Vagina (tissue), 2 donors: ENCODE measurements around the gene ENPP6. TPM values are rescaled to one million over a fixed set of nuclear protein-coding genes. Genes with fewer than 3 reads are reported as not detected.

Experiments
- DNase-seq, 2 donors: peaks; one replicate each; pipeline ENCODE4 v3.0.0-alpha.2; 2017; ENCODE audit errors: extremely low spot score in 2 of 2
- H3K27ac ChIP-seq: fragments of 200-600 bp; sonication (generic); one replicate; pipeline ENCODE4 v1.5.1; 2019
- H3K27me3 ChIP-seq: fragments of 200-600 bp; sonication (generic); one replicate; pipeline ENCODE4 v1.5.1; 2019
- H3K36me3 ChIP-seq, 2 donors: fragments of 200-600 bp; sonication (generic); one replicate each; pipeline ENCODE4 v1.5.1; 2017 to 2019
- H3K4me1 ChIP-seq: fragments of 200-600 bp; sonication (generic); one replicate; pipeline ENCODE4 v1.5.1; 2019
- H3K4me3 ChIP-seq, 2 donors: fragments of 200-600 bp; sonication (generic); 1 replicate in 1 of 2; 2 replicates in 1 of 2; pipeline ENCODE4 v1.5.1; 2016 to 2019
- H3K9me3 ChIP-seq: fragments of 200-600 bp; sonication (generic); one replicate; pipeline ENCODE4 v1.5.1; 2019
- CTCF ChIP-seq, 3 experiments: fragments of 450-650 bp in 2 of 3; fragments of 200-600 bp in 1 of 3; sonication (generic) in 1 of 3; IDR thresholded peaks; one replicate each; pipeline ENCODE4 v1.5.1; 2017 to 2019; ENCODE audit warnings: antibody characterized with exemption in 3 of 3, mild to moderate bottlenecking in 2 of 3, moderate library complexity in 2 of 3
- POLR2A ChIP-seq, 2 donors: fragments of 450-650 bp; IDR thresholded peaks; one replicate each; pipeline ENCODE4 v1.6.1; 2017; ENCODE audit warnings: antibody characterized with exemption in 2 of 2, mild to moderate bottlenecking in 2 of 2, moderate library complexity in 2 of 2
- POLR2AphosphoS5 ChIP-seq, 2 donors: sonication (generic); formaldehyde crosslinking; IDR thresholded peaks; one replicate each; pipeline ENCODE4 v1.9.0; 2017; ENCODE audit warnings: antibody characterized with exemption in 2 of 2, mild to moderate bottlenecking in 2 of 2, low read depth in 1 of 2; ENCODE audit not compliant: insufficient read depth in 1 of 2
- intact Hi-C: fragments of 100-400 bp; cut with DNase I; formaldehyde crosslinking; loops from one replicate; pipeline ENCODE4 v1.15.1; 2023
- total RNA-seq: library from RNA; depleted of rRNA; stranded (reverse); fragments of >200 nt; gene quantifications from one replicate; pipeline ENCODE4 v1.2.3, GENCODE V29; 2016

Gene ENPP6
- total RNA-seq, 1 donor from 2014 or later: 0.98 TPM

GRCh38 chr4:184091986-184092385 lies 125.7 kb downstream of the ENPP6 start:
- Histone ChIP-seq H3K9me3 (no peaks in the 10 kb centered on the region), H3K27me3 (no peaks in the 10 kb centered on the region), H3K4me1 (peaks cover 6% of the 10 kb centered on the region), H3K27ac (no peak overlapping the region), H3K4me3 (no peak overlapping the region), H3K36me3 (no peaks in the 10 kb centered on the region)
- DNase-seq: no peak
- TF ChIP-seq POLR2A (IDR thresholded peaks at IDR 0.05) (no peak), POLR2AphosphoS5 (IDR thresholded peaks at IDR 0.05; ENCODE audit: insufficient read depth in 1 of 2, low read depth in 1 of 2) (no peak), CTCF (IDR thresholded peaks at IDR 0.05) (no peak)
- intact Hi-C loops: no loop called here

GRCh38 chr4:184090571-184090970 lies 127.1 kb downstream of the ENPP6 start:
- H3K4me1 ChIP-seq: no peaks in the 10 kb centered on the region
- no peak overlapping the region for H3K27ac ChIP-seq
- H3K9me3 ChIP-seq: no peaks in the 10 kb centered on the region
- DNase-seq: no peak
- no peaks in the 10 kb centered on the region for H3K36me3 ChIP-seq
- H3K27me3 ChIP-seq: no peaks in the 10 kb centered on the region
- no peak overlapping the region for H3K4me3 ChIP-seq
- TF ChIP-seq CTCF (IDR thresholded peaks at IDR 0.05) (no peak), POLR2A (IDR thresholded peaks at IDR 0.05) (no peak), POLR2AphosphoS5 (IDR thresholded peaks at IDR 0.05; ENCODE audit: insufficient read depth in 1 of 2, low read depth in 1 of 2) (no peak)
- intact Hi-C loops: no loop called here

DNA sequence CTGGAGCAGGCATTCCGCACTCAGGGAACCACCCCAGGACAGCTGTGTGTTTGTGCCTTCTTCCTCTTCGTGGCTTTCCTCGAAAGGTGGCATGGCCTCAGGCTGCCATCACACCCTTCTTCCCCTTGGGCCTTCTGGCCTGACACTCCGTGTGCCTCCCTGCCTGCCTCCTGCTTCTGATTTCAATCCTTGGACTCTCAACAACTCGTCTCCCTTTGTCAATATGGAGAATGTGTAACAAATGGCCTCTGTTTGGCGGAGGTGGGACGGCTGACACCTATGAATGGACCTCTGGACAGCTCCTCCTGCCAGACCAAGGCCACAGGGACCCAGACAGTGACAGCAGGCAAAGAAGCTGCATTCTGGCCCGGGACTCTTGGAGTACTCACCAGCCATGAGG lies 137.0 kb downstream of the ENPP6 start:
- Histone ChIP-seq H3K27me3 (no peaks in the 10 kb centered on the region), H3K4me3 (no peak overlapping the region), H3K27ac (no peak overlapping the region), H3K4me1 (no peaks in the 10 kb centered on the region), H3K36me3 (no peaks in the 10 kb centered on the region), H3K9me3 (no peaks in the 10 kb centered on the region)
- DNase-seq: no peak
- intact Hi-C loops: no loop called here
- TF ChIP-seq POLR2AphosphoS5 (IDR thresholded peaks at IDR 0.05; ENCODE audit: insufficient read depth in 1 of 2, low read depth in 1 of 2): no peak
- no peak for TF ChIP-seq CTCF (IDR thresholded peaks at IDR 0.05)
- TF ChIP-seq POLR2A (IDR thresholded peaks at IDR 0.05): no peak

GRCh38 chr4:184074677-184075388 lies 142.8 kb downstream of the ENPP6 start:
- intact Hi-C loops: no loop called here
- H3K36me3 ChIP-seq: no peaks in the 10 kb centered on the region
- H3K4me3 ChIP-seq: no peak overlapping the region
- H3K27me3 ChIP-seq: no peaks in the 10 kb centered on the region
- DNase-seq: no peak
- no peaks in the 10 kb centered on the region for H3K4me1 ChIP-seq
- H3K9me3 ChIP-seq: no peaks in the 10 kb centered on the region
- no peak for TF ChIP-seq POLR2A (IDR thresholded peaks at IDR 0.05)
- no peak for TF ChIP-seq POLR2AphosphoS5 (IDR thresholded peaks at IDR 0.05; ENCODE audit: insufficient read depth in 1 of 2, low read depth in 1 of 2)
- no peak for TF ChIP-seq CTCF (IDR thresholded peaks at IDR 0.05)
- H3K27ac ChIP-seq: no peak overlapping the region

GRCh38 chr4:184067931-184068554 lies 149.6 kb downstream of the ENPP6 start:
- TF ChIP-seq CTCF (IDR thresholded peaks at IDR 0.05) (no peak), POLR2A (IDR thresholded peaks at IDR 0.05) (no peak), POLR2AphosphoS5 (IDR thresholded peaks at IDR 0.05; ENCODE audit: insufficient read depth in 1 of 2, low read depth in 1 of 2) (no peak)
- intact Hi-C loops: no loop called here

More at GRCh38 chr4:184067931-184068554, 149.6 kb downstream of the ENPP6 start:
- Histone ChIP-seq H3K4me1 (peaks cover 12% of the 10 kb centered on the region), H3K27ac (no peak overlapping the region), H3K36me3 (no peaks in the 10 kb centered on the region), H3K27me3 (no peaks in the 10 kb centered on the region), H3K9me3 (no peaks in the 10 kb centered on the region), H3K4me3 (no peak overlapping the region)
- DNase-seq: no peak
